Astrocyte (in vitro differentiated cells and primary cell): ENCODE results near the gene HNRNPH2. TPM values are rescaled to one million over a fixed set of nuclear protein-coding genes. Genes with fewer than 3 reads are reported as not detected.

Experiments
- DNase-seq: peaks from one replicate; pipeline ENCODE4 v3.0.0-alpha.2; 2010; ENCODE audit warnings: low read depth
- FAIRE-seq: peaks from 2 replicates; lab custom pipeline; 2011; peaks lifted over from hg19 to GRCh38; lab: Jason Lieb, UNC
- H2AFZ ChIP-seq: 2 replicates; pipeline ENCODE4 v1.6.0; 2012; ENCODE audit warnings: low read depth, low read length, inconsistent platforms
- H3K27ac ChIP-seq: 2 replicates; pipeline ENCODE4 v1.5.1; 2011; ENCODE audit warnings: low read depth, low read length, inconsistent platforms
- H3K27me3 ChIP-seq: 2 replicates; pipeline ENCODE4 v1.6.0; 2011; ENCODE audit warnings: low read length, inconsistent platforms; ENCODE audit not compliant: insufficient read depth
- H3K36me3 ChIP-seq: 2 replicates; pipeline ENCODE4 v1.5.1; 2011; ENCODE audit warnings: low read length, inconsistent platforms; ENCODE audit not compliant: insufficient read depth
- H3K4me1 ChIP-seq: 2 replicates; pipeline ENCODE4 v1.5.1; 2011; ENCODE audit warnings: low read length, inconsistent platforms; ENCODE audit not compliant: insufficient read depth
- H3K4me2 ChIP-seq: 2 replicates; pipeline ENCODE4 v1.6.0; 2012; ENCODE audit warnings: low read length, inconsistent platforms
- H3K4me3 ChIP-seq: 2 replicates; pipeline ENCODE4 v1.5.1; 2011; ENCODE audit warnings: low read depth, mild to moderate bottlenecking, low read length, inconsistent platforms; ENCODE audit not compliant: insufficient read depth
- H3K79me2 ChIP-seq: 2 replicates; pipeline ENCODE4 v1.6.0; 2012; ENCODE audit warnings: mild to moderate bottlenecking, low read length, inconsistent platforms; ENCODE audit not compliant: insufficient read depth
- H3K9ac ChIP-seq: 2 replicates; pipeline ENCODE4 v1.6.0; 2012; ENCODE audit warnings: mild to moderate bottlenecking, low read length, inconsistent platforms
- H3K9me3 ChIP-seq: 2 replicates; pipeline ENCODE4 v1.5.1; 2012; ENCODE audit warnings: low read depth, mild to moderate bottlenecking, low read length, inconsistent platforms; ENCODE audit not compliant: insufficient read depth
- H4K20me1 ChIP-seq: 2 replicates; pipeline ENCODE4 v1.6.0; 2012; ENCODE audit warnings: low read length, inconsistent platforms; ENCODE audit not compliant: insufficient read depth
- H3K27ac Mint-ChIP-seq: one replicate; pipeline ENCODE4 v1.8.0; 2021; ENCODE audit warnings: mild to moderate bottlenecking, mixed read lengths; ENCODE audit not compliant: unreplicated experiment
- H3K27me3 Mint-ChIP-seq: one replicate; pipeline ENCODE4 v1.8.0; 2021; ENCODE audit warnings: low read depth, mixed read lengths; ENCODE audit not compliant: unreplicated experiment
- H3K36me3 Mint-ChIP-seq: one replicate; pipeline ENCODE4 v1.8.0; 2021; ENCODE audit warnings: low read depth, mixed read lengths; ENCODE audit not compliant: unreplicated experiment
- H3K4me1 Mint-ChIP-seq: one replicate; pipeline ENCODE4 v1.8.0; 2021; ENCODE audit warnings: low read depth, mixed read lengths; ENCODE audit not compliant: unreplicated experiment
- H3K4me3 Mint-ChIP-seq: one replicate; pipeline ENCODE4 v1.8.0; 2021; ENCODE audit warnings: mild to moderate bottlenecking, moderate library complexity, mixed read lengths; ENCODE audit not compliant: unreplicated experiment
- H3K9me3 Mint-ChIP-seq: one replicate; pipeline ENCODE4 v1.8.0; 2021; ENCODE audit warnings: mild to moderate bottlenecking, mixed read lengths; ENCODE audit not compliant: unreplicated experiment
- EZH2 ChIP-seq: IDR thresholded peaks from 2 replicates; pipeline ENCODE4 v1.6.1; 2012; ENCODE audit warnings: mild to moderate bottlenecking, low read length, inconsistent platforms; ENCODE audit not compliant: insufficient read depth
- total RNA-seq: library from RNA; stranded (reverse); gene quantifications from 2 replicates; pipeline ENCODE4 v1.2.1, GENCODE V29; 2021
- TF ChIP-seq, protein P1 (sequence below): IDR thresholded peaks from 2 replicates; pipeline ENCODE4 v1.5.1; 2011; ENCODE audit warnings: low read depth, mild to moderate bottlenecking, inconsistent platforms, low read length, moderate library complexity; ENCODE audit not compliant: insufficient read depth

Gene HNRNPH2
- total RNA-seq, 1 donor from 2014 or later: 48.9 TPM

DNA sequence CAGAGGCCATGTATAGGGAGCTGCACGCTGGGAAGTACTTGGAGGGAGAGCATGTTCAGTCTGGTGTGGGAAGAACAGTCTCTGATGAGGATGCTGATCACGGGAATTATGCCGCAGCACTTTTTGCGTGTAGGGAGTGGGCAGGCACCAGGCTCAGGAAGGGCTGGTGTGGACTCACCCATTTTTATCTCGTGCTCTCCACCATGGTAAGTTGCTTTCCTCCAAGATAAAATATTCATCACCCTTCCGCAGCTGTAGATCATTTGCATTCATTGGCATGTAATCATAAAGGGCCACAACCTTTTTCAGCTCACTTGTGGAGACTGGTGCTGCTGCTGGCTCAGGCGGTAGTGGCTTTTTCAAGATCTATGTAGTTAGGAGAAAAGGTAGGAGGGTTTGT is 47.6 kb upstream of the HNRNPH2 start:
- DNase-seq (no peak), FAIRE-seq (no peak)
- Mint-ChIP-seq H3K4me1 (no peaks in the 10 kb centered on the region), H3K9me3 (no peaks in the 10 kb centered on the region), H3K4me3 (no peak overlapping the region), H3K36me3 (no peaks in the 10 kb centered on the region), H3K27ac (no peak overlapping the region), H3K27me3 (no peaks in the 10 kb centered on the region)
- Histone ChIP-seq H3K4me1 (no peaks in the 10 kb centered on the region), H3K79me2 (no peaks in the 10 kb centered on the region), H3K36me3 (no peaks in the 10 kb centered on the region), H4K20me1 (no peaks in the 10 kb centered on the region), H3K27me3 (no peaks in the 10 kb centered on the region), H3K9me3 (no peaks in the 10 kb centered on the region), H3K4me2 (no peak overlapping the region), H3K27ac (no peak overlapping the region), H2AFZ (no peak overlapping the region), H3K9ac (no peak overlapping the region), H3K4me3 (no peak overlapping the region)
- TF ChIP-seq, protein P1, sequence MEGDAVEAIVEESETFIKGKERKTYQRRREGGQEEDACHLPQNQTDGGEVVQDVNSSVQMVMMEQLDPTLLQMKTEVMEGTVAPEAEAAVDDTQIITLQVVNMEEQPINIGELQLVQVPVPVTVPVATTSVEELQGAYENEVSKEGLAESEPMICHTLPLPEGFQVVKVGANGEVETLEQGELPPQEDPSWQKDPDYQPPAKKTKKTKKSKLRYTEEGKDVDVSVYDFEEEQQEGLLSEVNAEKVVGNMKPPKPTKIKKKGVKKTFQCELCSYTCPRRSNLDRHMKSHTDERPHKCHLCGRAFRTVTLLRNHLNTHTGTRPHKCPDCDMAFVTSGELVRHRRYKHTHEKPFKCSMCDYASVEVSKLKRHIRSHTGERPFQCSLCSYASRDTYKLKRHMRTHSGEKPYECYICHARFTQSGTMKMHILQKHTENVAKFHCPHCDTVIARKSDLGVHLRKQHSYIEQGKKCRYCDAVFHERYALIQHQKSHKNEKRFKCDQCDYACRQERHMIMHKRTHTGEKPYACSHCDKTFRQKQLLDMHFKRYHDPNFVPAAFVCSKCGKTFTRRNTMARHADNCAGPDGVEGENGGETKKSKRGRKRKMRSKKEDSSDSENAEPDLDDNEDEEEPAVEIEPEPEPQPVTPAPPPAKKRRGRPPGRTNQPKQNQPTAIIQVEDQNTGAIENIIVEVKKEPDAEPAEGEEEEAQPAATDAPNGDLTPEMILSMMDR: no peak
- TF ChIP-seq EZH2: no peak

DNA sequence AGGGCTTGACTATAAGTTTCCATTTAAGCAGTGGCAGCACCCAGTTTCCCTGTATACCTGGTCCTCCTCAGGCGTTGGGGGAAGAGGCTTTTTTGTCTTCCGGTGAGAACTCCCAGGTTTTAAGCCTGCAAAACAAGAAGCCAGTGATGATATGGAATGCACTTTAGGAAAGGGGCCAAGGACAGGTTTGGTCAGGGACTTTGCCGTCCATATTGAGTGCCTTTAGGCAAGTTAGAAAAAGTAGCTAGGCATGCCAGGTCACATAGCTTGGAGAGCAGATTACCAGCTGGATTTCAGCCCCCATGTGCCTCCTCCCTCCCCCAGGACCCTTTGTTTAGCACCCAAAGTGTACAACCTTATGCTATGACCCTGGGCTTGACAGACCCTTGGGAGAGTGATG is 45.9 kb upstream of the HNRNPH2 start:
- H3K79me2 ChIP-seq: no peaks in the 10 kb centered on the region
- FAIRE-seq (peak; percentile 78), DNase-seq (no peak)
- no peaks in the 10 kb centered on the region for H3K36me3 ChIP-seq
- no peak overlapping the region for H3K27ac ChIP-seq
- H4K20me1 ChIP-seq: no peaks in the 10 kb centered on the region
- no peak overlapping the region for H3K4me2 ChIP-seq
- no peaks in the 10 kb centered on the region for H3K4me1 Mint-ChIP-seq
- no peaks in the 10 kb centered on the region for H3K9me3 ChIP-seq
- no peaks in the 10 kb centered on the region for H3K36me3 Mint-ChIP-seq
- no peaks in the 10 kb centered on the region for H3K27me3 Mint-ChIP-seq
- no peak overlapping the region for H3K4me3 ChIP-seq
- no peak overlapping the region for H3K4me3 Mint-ChIP-seq
- H3K27ac Mint-ChIP-seq: no peak overlapping the region
- H3K9me3 Mint-ChIP-seq: no peaks in the 10 kb centered on the region
- H3K27me3 ChIP-seq: no peaks in the 10 kb centered on the region
- H3K9ac ChIP-seq: no peak overlapping the region
- H3K4me1 ChIP-seq: no peaks in the 10 kb centered on the region
- no peak overlapping the region for H2AFZ ChIP-seq
- TF ChIP-seq, protein P1: no peak
- TF ChIP-seq EZH2: no peak

DNA sequence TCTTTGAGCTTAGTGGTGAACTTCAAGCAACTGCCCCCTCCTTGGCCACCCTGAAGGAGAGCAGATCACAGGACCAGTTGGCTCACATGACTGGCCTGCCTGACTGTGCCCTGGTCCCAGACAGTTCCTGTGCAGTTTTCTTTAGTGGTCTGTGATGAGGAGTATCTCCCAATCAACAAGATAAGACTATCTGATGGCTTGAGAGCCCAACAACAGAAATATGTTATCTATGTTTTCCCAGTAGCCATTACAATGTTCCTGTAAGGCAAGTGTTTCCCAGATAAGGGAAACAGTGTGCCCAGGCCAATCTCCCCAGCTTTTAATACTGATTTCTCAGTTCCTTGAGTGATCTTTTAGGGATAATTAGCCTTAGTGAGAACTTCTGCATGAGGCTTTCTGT is 45.3 kb upstream of the HNRNPH2 start:
- no peaks in the 10 kb centered on the region for H3K9me3 Mint-ChIP-seq
- FAIRE-seq: no peak
- no peaks in the 10 kb centered on the region for H3K27me3 ChIP-seq

More for the DNA sequence above, 45.3 kb upstream of the HNRNPH2 start:
- Histone ChIP-seq H2AFZ (no peak overlapping the region), H3K4me1 (no peaks in the 10 kb centered on the region), H3K9me3 (no peaks in the 10 kb centered on the region), H3K79me2 (no peaks in the 10 kb centered on the region), H3K27ac (no peak overlapping the region), H3K4me2 (no peak overlapping the region), H3K36me3 (no peaks in the 10 kb centered on the region), H3K9ac (no peak overlapping the region), H3K4me3 (no peak overlapping the region), H4K20me1 (no peaks in the 10 kb centered on the region)
- Mint-ChIP-seq H3K4me3 (no peak overlapping the region), H3K27me3 (no peaks in the 10 kb centered on the region), H3K36me3 (no peaks in the 10 kb centered on the region), H3K27ac (no peak overlapping the region), H3K4me1 (no peaks in the 10 kb centered on the region)
- DNase-seq: no peak
- TF ChIP-seq, protein P1: no peak
- no peak for TF ChIP-seq EZH2
